Fibroblast of skin of back (primary cell): ENCODE results near the gene NAPG. TPM values are rescaled to one million over a fixed set of nuclear protein-coding genes. Genes with fewer than 3 reads are reported as not detected.
A peak's percentile ranks its signal among the peaks of the same experiment; 100 is the strongest.
"Not testable (repeated sequence)": the region's sequence is repeated elsewhere in the genome, so short reads cannot be mapped to it uniquely, and the experiment has no call there.

Source experiments
- DNase-seq: peaks from one replicate; pipeline ENCODE4 v3.0.0-alpha.2; 2013
- polyA plus RNA-seq, 2 experiments: library from polyadenylated mRNA; unstranded; fragments of 120-200 nt; gene quantifications; one replicate each; pipeline ENCODE4 v1.2.1, GENCODE V29; 2013; ENCODE audit not compliant: insufficient read length in 2 of 2

The NAPG gene
- polyA plus RNA-seq (2013, experiment 1 of 2; ENCODE audit: insufficient read length), result 20.5 TPM
- 20.9 TPM for polyA plus RNA-seq (2013, experiment 2 of 2; ENCODE audit: insufficient read length)

DNA sequence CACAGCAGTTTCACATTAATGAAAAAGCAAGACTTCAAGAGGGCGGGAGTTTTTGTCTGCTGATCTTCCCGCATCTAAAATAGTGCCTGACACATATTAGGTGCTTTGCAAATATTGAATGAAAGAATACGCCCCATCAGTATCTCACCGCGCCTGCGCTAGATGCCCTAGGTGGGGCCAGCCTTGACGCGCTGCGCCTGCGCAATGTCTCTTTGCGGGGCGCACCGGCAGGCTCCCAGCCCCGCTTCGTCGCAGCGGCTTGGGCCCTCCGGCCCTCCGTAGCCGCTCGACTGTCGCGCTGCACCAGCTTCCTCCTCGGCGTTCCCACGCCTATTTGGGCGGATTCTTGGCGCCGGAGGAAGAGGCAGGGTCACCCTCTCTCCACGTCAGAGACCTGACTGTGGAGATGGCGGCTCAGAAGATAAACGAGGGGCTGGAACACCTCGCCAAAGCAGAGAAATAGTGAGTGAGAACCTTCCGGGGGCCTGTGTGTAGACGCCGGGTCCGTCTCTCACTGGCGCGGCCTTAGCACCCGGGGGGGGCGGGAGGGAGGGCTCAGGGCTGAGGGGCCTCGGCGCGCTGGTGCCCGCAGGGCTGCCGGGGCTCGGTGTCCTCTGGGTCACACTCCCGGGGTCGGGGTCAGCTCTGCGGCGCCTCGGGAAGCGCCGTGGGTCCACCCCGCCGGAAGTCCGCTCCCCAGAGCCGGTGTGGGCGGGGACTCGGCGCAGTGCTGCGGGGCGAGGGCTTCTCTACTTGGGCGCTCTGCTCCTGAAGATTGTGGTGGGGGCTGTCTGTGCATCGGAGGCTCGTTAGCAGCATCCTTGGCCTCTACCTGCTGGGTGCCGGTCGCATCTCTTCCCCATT lies at the start of gene NAPG:
NAPG (plus strand) TSS at position 331 of the 864 bp plus-strand sequence; CDS start at position 407, 76 bp downstream.
- DNase-seq, result peak; percentile 95

- DNase-seq, result peak; percentile 61
These were observed 49.5 kb upstream of the NAPG start for GRCh38 chr18:10476338-10476791.

DNA sequence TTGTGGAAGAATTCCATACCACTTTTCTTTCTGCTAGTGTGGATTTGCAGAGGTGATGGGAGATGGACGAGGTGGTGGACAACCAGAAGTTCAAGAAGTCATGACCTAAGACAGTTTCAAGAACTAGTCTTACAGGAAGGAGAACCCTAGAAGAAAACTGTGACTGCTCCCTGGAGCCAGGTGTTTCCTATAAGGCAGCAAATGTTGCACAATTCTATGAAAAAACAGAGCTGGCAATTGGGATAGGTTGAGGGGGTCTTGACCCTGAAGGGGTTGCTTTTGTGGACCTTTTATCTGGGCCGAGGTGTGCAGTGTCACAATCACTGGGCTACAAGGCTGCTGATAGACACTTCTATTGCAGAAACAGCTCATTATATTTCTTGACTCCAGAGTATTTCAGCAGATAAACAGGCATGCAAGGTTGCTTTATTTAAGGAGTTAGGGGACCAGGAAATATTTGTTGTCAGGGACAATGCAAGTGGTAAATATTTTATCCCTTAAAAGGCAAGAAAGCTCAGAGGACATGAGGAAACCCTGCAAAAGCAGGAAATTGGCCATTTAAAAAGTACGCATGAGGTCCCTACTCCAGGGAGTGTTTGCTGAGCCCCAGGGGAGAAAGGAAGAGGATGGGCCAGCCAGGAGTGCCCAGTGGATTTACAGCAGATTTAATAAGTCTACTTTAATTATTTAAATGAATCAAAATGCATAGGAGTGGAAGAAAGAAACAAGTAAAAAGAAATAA lies 48.5 kb upstream of the NAPG start:
- no peak for DNase-seq

DNA sequence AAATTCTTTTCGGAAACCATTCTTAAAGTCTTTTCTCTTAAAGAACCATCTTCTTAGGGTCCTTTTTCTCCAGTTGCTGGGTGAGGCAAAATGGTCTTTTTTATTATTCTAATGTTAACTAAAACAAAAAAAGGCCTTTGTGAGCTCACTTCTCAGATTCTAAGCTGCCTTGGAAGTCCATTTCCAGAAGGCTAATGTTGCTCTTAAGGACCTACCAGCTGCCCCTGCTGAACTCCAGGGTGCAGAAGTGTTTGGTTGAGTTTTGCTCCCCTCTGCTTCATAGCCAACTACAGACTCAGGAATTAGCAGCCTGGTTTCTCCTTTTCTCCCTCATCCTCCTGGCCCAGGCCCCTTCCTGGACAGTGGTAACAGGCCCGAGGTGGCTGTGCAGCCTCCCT lies 48.0 kb upstream of the NAPG start:
- no peak for DNase-seq

- peak; percentile 21 for DNase-seq
These were observed 44.0 kb upstream of the NAPG start for GRCh38 chr18:10481831-10482230.

DNA sequence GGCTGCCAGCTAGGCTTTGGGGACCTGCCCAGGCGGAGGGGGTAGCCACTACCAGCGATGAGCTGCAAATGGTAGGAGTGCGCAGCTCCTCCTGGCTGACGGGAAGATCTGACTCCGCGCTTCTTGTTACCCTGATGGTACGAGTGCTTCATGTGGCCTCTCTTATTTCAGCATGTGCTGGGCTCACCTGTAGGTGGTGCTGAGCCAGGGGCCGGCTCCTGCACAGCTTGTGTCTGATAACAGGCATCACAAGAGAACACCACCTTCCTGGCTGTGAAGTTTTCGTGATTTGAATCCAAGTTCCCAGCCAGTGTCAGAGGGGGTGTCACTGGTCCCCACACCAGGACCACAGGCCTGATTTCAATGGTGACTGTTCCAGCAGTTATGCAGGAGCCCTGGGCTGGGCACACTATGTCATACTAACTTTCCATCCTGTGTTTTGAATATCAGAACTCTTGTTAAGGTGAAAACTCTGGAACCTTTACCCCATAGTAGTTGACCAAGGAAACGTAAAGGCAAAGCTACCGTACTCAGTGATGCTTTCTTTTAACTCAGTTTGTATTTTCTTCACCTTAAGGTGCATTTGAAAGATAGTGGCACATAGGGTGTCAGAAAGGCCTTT lies 43.4 kb upstream of the NAPG start:
- DNase-seq, result no peak

DNA sequence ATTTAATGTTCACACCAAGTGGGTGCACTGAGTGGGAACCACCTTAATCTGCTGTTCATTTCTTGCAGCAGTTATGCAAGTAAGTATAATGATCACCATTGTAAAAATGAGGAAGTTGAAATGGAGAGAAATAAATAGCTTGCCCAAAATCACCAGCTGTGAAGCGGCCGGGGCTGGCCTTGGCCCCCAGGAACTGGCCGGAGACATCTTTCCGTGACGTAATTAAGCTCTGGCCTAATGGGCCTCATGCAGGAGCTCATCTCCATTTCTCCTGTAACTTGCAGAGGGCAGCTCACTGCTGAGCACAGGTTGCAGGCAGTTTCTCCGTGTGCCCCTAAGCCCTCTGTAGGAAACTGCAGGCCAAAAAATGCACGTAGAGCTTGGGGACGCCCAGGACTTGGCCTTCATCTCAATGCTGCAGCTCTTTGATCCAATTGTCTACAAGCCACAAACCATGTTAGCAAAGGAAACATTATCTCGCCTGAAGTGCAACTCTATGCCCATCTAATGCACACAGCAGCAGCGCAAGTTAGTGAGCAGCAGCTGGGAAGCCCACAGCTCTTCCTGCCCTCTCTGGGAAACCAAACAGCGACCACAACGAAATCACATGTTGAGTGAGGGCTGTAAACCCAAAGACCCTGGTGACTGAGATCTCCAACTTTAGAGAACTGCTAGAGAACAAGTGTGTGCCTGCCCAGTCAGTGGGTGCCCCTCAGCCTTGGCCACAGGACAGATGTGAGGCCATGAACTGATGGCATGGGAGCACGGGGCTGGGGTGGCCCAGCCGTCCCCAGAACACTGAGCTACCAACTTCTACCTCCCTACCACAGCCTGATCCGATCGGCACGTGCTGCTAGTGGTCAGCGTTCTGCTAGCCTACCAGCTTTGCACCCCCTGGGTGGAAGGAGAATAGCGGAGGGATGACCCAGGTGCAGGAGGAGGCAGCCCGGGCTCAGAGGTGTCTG lies 42.6 kb upstream of the NAPG start:
- DNase-seq, result no peak

DNA sequence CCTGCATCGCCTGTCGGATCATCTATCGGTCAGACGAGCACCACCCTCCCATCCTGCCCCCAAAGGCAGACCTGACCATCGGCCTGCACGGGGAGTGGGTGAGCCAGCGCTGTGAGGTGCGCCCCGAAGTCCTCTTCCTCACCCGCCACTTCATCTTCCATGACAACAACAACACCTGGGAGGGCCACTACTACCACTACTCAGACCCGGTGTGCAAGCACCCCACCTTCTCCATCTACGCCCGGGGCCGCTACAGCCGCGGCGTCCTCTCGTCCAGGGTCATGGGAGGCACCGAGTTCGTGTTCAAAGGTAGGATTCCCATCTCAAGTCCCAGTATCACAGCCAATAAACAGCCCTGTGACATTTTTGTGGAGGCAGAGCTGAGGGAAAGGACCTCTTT lies 40.4 kb upstream of the NAPG start:
- no peak for DNase-seq

GRCh38 chr18:10486362-10486761 lies 39.5 kb upstream of the NAPG start:
- no peak for DNase-seq

GRCh38 chr18:10487154-10487553 lies 38.7 kb upstream of the NAPG start:
- no peak for DNase-seq

DNA sequence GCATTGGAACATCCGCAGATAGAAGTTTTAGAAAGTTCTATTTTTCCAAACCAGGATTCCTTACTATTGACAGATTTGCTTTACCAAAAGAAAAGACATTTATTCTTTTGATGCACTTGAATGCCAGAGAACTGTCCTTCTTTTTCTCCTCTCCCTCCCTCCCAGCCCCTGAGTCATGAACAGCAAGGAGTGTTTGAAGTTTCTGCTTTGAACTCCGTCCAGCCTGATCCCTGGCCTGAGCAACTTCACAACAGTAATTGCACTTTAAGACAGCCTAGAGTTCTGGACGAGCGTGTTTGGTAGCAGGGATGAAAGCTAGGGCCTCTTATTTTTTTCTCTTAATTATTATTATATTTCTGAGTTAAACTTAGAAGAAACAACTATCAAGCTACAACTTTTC lies 37.8 kb upstream of the NAPG start:
- no peak for DNase-seq

DNA sequence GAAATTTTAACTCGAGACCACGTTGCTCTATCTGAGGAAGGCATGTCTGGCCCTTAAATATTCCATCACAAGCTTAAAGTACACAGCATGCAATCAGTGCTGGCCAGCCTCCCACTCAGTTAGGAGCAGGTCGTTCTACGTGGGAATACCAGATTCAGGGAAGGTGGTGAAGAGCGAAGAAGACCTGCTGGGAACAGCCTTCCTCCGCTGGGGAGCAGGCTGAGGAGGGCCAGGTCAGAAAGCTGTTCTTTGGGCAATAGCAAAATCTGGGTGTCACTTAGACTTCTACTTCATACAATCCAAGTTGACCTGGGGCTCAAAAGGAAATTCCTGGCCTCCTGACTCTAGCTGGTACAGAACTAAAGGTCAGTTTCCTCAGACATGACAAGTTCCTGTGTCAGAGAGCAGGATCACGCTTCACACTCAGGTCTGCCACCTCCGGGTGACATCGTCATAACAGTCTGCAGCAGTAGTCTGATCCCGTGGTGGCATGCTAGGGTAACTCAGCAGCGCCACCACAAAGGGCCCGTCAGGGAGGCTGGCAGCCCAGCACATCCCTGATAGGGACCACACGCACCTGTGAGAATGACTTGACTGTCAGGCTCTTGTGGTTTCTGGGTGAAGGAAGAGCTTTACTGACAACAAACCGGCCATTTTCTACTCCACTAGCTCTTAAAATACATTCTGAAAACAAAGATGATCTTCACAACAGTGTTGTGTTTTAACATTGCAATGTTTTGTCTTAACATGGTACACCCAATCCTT lies 35.2 kb upstream of the NAPG start:
- DNase-seq, result no peak

GRCh38 chr18:10495936-10496335 lies 29.9 kb upstream of the NAPG start:
- no peak for DNase-seq

DNA sequence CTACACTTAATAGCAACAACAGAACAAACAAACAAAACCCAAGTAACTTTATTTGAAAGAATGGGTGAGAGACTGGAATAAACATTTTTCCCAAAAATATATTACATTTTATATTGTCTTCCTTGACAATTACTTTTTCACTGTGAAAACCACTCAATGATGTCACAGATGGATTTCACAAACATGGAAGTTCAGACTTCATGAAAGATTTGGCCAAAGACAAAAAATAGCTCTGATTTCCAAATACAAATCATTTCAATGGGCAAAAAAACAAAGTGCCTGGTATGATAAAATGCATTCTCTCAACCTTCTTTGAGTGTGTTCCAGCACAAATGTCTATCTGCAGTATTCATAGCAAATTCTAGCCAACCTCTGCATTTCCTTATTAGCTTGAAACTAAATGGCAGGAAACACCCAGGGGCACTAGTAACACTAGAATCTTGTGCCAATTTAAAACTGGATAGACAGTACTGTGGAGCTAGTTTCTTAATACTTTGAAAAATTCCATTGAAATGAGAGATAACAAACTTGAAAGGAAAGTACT lies 28.5 kb upstream of the NAPG start:
- no peak for DNase-seq

- DNase-seq, result peak; percentile 27
These were observed 26.6 kb upstream of the NAPG start for GRCh38 chr18:10499230-10499629.

- no peak for DNase-seq
These were observed 25.8 kb upstream of the NAPG start for GRCh38 chr18:10500038-10500437.

GRCh38 chr18:10504723-10505122 lies 21.1 kb upstream of the NAPG start:
- no peak for DNase-seq

GRCh38 chr18:10505892-10506291 lies 19.9 kb upstream of the NAPG start:
- DNase-seq, result not testable (repeated sequence)

- peak; percentile 31 for DNase-seq
These were observed 17.2 kb upstream of the NAPG start for GRCh38 chr18:10508591-10508990.

GRCh38 chr18:10511236-10511635 lies 14.6 kb upstream of the NAPG start:
- no peak for DNase-seq

DNA sequence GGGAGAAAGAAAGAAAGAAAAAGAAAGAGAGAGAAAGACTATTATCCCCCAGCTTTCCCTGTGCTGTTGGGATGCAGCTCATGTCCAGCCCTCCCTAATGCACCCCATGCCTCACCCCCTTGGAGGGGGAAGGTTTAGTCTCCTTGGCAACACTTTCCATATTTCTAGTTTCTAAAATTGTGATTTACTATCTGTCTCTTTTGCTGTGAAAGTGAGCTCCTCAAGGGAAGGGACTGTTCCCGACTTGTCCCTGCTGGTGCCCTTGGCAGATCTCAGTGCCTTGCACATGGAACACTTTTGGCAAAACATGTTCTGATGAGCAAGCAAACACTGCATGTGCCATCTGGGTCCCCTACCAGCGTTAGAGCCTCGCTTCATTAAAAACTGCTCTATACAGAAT lies 11.7 kb upstream of the NAPG start:
- DNase-seq, result no peak
